Thyroid gland (tissue), 4 donors: ENCODE measurements around the gene HAP1.

Source experiments
- CTCF ChIP-seq, 6 experiments: fragments of 200-600 bp in 3 of 6; fragments of 450-650 bp in 3 of 6; sonication (generic) in 3 of 6; IDR thresholded peaks; one replicate each; pipeline ENCODE4 v1.5.1; 2016 to 2019; ENCODE audit warnings: antibody characterized with exemption in 6 of 6, mild to moderate bottlenecking in 2 of 6, inconsistent platforms in 1 of 6, moderate library complexity in 1 of 6
- POLR2A ChIP-seq, 2 donors: fragments of 450-650 bp; IDR thresholded peaks; one replicate each; pipeline ENCODE4 v1.6.1; 2017; ENCODE audit warnings: antibody characterized with exemption in 2 of 2, mild to moderate bottlenecking in 2 of 2, moderate library complexity in 1 of 2

GRCh38 chr17:41777157-41777573 is 42.7 kb upstream of the HAP1 start:
- peak in 5 of 6 experiments; percentile 30 to 93 (median 80) for TF ChIP-seq CTCF (IDR thresholded peaks at IDR 0.05)
- TF ChIP-seq POLR2A (IDR thresholded peaks at IDR 0.05): peak in 1 of 2 donors; percentile 23
